Subcutaneous adipose tissue (tissue), 4 donors: Measurements from ENCODE around the gene ZNF787. TPM values are rescaled to one million over a fixed set of nuclear protein-coding genes. Genes with fewer than 3 reads are reported as not detected.

Source experiments
- CTCF ChIP-seq: fragments of 450-650 bp; IDR thresholded peaks from one replicate; pipeline ENCODE4 v1.5.1; 2016; ENCODE audit warnings: low read depth, mild to moderate bottlenecking, control low read depth, antibody characterized with exemption, moderate library complexity
- total RNA-seq, 4 donors: library from RNA; depleted of rRNA; stranded (reverse); fragments of >200 nt; gene quantifications; one replicate each; pipeline ENCODE4 v1.1.0, GENCODE V29; 2016

ZNF787 gene
- total RNA-seq, 4 donors from 2014 or later, result 3.6 to 11.7 (median 5.7) TPM

DNA sequence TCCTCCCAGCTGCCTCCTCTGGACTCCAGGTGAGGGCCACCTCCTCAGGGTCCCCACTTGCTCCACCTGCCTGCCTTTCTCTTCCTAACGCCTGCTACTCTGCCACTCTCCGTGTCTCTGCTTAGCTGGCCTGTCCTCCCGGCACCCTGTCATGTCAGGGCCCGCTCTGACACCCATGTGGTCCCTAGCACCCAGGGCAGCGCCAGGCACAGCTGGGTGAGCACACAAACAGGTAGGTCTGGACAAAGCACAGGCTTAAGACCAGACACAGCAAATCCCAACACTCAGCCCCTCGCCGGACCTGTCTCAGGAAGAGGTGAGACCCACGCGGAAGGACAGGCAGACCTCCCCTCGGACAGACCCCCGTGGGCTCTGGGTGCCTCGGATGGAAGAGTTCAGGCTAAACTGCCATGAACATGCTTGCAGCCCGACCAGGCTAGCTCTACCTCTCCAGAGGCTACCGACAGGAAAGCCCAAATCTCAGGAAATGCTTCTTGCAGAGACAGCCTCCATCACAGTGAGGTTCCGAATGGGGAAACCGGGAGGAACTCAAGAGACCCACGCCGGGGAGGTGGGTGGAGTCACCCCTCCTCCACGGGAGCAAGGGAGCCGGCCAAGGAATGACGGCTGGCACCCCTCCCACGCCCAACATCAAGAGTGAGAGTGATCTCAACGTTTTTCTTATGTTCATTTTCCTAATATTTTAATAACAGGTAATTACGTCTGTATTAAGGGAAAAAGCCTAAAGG lies 12.5 kb downstream of the ZNF787 start:
- no peak for TF ChIP-seq CTCF

DNA sequence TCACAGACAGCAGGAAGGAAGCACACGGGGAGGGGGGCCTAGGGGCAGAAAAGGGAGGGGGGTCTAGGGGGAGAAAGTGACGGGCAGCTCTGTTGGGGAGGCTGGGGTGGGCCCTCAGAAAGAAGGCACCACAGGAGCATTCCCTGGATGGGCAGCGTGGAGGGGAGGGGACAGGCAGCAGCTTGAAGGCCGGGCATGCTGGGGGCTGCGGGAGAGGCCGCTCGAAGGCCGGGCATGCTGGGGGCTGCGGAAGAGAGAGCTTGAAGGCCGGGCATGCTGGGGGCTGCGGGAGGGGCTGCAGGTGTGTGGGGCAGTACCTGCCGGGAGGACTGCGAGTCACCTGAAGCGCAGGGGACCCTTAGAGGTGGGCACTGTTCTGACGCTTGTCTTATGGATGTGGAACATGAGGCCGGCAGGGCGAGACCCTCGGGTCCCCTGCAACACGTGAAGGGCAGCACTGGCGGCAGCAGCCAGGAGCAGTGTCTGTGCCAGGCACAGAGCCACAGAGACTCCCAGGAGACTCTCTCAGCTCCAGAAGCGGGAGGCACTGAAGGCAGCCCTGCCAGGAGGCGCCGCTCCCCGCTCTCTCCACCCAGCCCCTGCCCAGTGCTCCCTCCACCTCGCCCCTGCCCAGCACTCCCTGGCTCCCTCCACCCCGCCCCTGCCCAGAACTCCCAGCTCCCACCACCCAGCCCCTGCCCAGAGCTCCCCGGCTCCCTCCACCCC lies 13.3 kb downstream of the ZNF787 start:
- no peak for TF ChIP-seq CTCF

GRCh38 chr19:56106993-56107392 lies 14.1 kb downstream of the ZNF787 start:
- no peak for TF ChIP-seq CTCF

DNA sequence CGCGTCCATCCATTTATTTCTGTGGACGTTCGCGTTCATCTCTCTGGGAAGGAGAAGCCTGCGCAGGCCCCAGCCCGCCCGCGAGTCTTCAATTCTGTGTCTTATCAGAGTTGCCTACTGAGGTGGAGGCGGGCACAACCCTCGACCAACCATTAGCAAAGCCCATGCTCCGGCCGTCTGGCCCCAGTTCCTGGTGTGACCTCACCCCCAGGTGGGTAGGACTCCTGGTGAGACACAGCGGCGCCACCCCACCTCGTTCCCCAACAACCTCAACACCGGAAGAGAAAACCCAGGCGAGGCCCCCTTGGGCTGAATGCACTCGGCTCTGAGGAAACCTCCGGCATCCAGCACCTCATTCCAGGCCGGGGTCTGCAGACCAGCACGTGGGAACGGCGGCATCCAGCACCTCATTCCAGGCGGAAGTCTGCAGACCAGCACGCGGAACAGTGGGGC lies 14.7 kb downstream of the ZNF787 start:
- no peak for TF ChIP-seq CTCF

DNA sequence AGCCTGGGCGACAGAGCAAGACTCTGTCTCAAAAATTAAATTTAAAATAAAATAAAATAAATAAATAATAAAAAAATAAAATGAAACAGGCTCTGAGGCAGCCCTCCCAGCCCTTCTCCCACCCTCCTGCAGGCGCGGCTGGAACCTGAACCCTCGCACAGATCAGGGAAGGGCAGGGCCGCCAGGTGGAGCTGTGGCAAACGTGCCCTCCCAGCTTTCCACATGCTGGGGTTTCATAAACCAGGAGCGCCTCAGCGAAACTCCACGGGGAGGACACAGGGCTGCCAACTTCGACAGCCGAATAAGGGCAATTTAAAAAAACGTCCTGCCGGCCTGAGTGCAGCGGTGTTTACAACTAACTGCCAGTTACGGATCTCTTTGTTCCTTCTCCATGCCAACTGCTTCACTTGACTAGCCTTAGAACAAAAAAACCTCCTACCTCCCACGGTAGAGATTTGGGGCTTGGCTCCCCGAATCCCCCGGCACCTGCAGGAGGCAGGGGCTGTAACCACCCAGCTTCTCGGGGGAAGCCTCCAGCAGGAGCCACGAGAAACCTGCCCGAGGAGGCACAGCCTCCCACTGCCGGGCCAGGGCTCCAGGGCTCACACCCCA lies 15.9 kb downstream of the ZNF787 start:
- TF ChIP-seq CTCF, result no peak

- TF ChIP-seq CTCF, result no peak
Measured at GRCh38 chr19:56104423-56104822, 16.7 kb downstream of the ZNF787 start.

- TF ChIP-seq CTCF, result no peak
Measured at GRCh38 chr19:56103027-56103614, 18.0 kb downstream of the ZNF787 start.
